Measurements from ENCODE around the gene TSPAN4. TPM values are rescaled to one million over a fixed set of nuclear protein-coding genes. Genes with fewer than 3 reads are reported as not detected.

TSPAN4 gene
- total RNA-seq, 4 donors from 2014 or later = 81.4 to 156 (median 129) TPM

DNA sequence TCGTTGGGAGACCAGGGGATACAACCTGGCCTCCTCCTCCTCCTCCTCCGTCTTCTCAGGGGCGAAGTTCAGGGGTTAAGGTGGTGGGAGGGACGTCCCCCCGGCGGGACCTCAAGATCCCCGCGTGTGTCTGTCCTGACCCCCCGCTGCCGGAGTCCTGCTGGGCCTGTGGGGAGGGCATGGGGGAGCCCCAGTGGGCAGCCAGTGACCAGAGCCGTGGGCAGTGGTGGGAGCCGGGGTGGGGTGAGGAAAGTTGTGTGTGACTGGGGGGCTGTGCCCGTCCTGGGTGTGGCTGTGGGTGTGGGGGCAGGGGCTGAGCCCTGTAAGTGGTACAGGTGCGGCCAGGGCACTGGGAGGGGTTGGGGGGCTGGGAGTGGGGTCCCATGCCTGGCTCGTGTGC, 10.1 kb downstream of the TSPAN4 start:
- Histone ChIP-seq H3K4me1 (peaks cover 42 to 89% (median 72%) of the 10 kb centered on the region in 4 donors), H3K27me3 (peaks cover 0 to 15% (median 5%) of the 10 kb centered on the region in 4 donors), H3K4me3 (no peak overlapping the region), H3K9me3 (no peaks in the 10 kb centered on the region), H3K36me3 (peaks cover 0 to 50% (median 14%) of the 10 kb centered on the region in 4 donors), H3K27ac (replicated peaks in 1 of 4) (peak overlapping the region in 1 of 4 donors; percentile 11)
- intact Hi-C loops (cut with DNase I) = no loop called here
- TF ChIP-seq POLR2AphosphoS5 (IDR thresholded peaks at IDR 0.05) (no peak), EP300 (IDR thresholded peaks at IDR 0.05) (no peak), POLR2A (IDR thresholded peaks at IDR 0.05; ENCODE audit: low read depth) (no peak)
- TF ChIP-seq, protein P1, sequence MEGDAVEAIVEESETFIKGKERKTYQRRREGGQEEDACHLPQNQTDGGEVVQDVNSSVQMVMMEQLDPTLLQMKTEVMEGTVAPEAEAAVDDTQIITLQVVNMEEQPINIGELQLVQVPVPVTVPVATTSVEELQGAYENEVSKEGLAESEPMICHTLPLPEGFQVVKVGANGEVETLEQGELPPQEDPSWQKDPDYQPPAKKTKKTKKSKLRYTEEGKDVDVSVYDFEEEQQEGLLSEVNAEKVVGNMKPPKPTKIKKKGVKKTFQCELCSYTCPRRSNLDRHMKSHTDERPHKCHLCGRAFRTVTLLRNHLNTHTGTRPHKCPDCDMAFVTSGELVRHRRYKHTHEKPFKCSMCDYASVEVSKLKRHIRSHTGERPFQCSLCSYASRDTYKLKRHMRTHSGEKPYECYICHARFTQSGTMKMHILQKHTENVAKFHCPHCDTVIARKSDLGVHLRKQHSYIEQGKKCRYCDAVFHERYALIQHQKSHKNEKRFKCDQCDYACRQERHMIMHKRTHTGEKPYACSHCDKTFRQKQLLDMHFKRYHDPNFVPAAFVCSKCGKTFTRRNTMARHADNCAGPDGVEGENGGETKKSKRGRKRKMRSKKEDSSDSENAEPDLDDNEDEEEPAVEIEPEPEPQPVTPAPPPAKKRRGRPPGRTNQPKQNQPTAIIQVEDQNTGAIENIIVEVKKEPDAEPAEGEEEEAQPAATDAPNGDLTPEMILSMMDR (IDR thresholded peaks at IDR 0.05) = no peak
- DNase-seq (ENCODE audit: extremely low spot score) = no peak
- WGBS = 61% methylated on average over 2 of the region's 15 CpGs

DNA sequence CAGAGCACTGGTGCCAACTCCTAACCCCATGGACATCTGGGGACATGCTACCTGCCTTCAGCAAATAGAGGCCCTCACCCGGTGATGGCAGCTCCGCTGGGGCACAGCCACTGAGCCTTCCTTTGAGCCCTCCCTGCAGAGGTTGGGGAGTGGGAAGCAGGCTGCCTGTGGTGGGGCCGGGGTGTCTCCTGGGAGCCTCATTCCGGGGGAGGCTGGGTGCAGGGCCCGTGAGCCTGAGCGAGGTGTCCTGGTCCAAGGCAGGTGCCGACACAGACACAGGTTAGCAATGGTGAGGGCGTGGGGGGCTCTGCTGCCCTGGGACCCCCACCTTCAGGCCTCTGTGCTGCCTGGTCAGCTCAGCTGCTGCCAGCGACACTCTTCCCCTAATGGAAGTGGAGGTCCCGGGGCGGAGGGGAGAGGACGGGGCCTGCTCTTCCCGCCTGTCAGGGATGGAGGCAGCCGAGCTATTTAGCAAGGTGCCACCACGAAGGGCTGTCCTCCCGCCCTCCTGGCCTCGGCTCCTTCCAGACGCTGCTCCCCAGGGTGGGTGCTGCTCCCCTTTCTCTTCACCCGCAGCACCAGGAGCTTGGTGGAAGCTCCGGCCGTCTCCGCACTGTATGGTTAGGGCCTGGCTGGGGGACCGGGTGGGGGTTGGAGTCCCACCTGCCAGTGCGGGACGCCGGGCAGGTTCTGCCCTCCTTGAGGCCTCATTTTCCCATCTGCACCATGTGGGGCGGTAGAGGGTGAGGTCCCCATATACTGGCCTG, 11.2 kb downstream of the TSPAN4 start:
- H3K9me3 ChIP-seq = no peaks in the 10 kb centered on the region
- H3K4me1 ChIP-seq = peaks cover 31 to 89% (median 66%) of the 10 kb centered on the region in 4 donors
- H3K36me3 ChIP-seq = peaks cover 0 to 51% (median 13%) of the 10 kb centered on the region in 4 donors
- peak overlapping the region in 1 of 4 donors; percentile 11 for H3K27ac ChIP-seq (replicated peaks in 1 of 4)
- intact Hi-C loops (cut with DNase I) = no loop called here
- H3K27me3 ChIP-seq = peaks cover 0 to 6% (median 3%) of the 10 kb centered on the region in 4 donors
- DNase-seq (ENCODE audit: extremely low spot score) = no peak
- TF ChIP-seq POLR2A (IDR thresholded peaks at IDR 0.05; ENCODE audit: low read depth) (no peak), EP300 (IDR thresholded peaks at IDR 0.05) (no peak), POLR2AphosphoS5 (IDR thresholded peaks at IDR 0.05) (no peak)
- TF ChIP-seq, protein P1 (IDR thresholded peaks at IDR 0.05) = no peak
- H3K4me3 ChIP-seq = no peak overlapping the region
- WGBS = 91% methylated on average over 14 of the region's 27 CpGs

GRCh38 chr11:854601-855329, 12.1 kb downstream of the TSPAN4 start:
- intact Hi-C loops (cut with DNase I) = no loop called here
- TF ChIP-seq POLR2A (IDR thresholded peaks at IDR 0.05; ENCODE audit: low read depth) (no peak), EP300 (IDR thresholded peaks at IDR 0.05) (no peak), POLR2AphosphoS5 (IDR thresholded peaks at IDR 0.05) (no peak)
- TF ChIP-seq, protein P1 (IDR thresholded peaks at IDR 0.05) = no peak
- H3K4me3 ChIP-seq = no peak overlapping the region
- H3K36me3 ChIP-seq = peaks cover 0 to 51% (median 13%) of the 10 kb centered on the region in 4 donors
- no peak for DNase-seq (ENCODE audit: extremely low spot score)
- WGBS = 88% methylated on average over 18 of the region's 20 CpGs
- H3K27me3 ChIP-seq = no peaks in the 10 kb centered on the region
- H3K9me3 ChIP-seq = no peaks in the 10 kb centered on the region
- H3K4me1 ChIP-seq = peaks cover 30 to 91% (median 68%) of the 10 kb centered on the region in 4 donors
- no peak overlapping the region for H3K27ac ChIP-seq (replicated peaks in 1 of 4)

DNA sequence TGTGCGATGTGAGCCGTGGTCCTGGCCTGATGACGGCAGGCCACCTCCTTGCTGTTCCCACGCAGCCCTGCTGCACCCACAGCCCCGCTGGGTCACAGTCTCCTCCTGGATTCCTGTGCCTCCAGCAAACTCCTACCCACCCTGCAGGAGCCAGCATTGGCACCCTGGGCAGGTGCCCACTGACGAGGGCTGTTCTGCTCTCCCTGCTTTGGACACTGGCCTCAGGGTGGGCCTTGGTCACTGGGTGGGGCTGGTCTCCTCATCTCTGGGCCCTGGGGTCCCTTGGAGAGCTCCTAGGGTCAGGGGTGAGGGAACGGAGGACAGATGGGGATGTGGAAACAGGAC, 12.7 kb downstream of the TSPAN4 start:
- no peak for TF ChIP-seq POLR2A (IDR thresholded peaks at IDR 0.05; ENCODE audit: low read depth)
- TF ChIP-seq EP300 (IDR thresholded peaks at IDR 0.05) = no peak
- no peak for TF ChIP-seq POLR2AphosphoS5 (IDR thresholded peaks at IDR 0.05)
- TF ChIP-seq, protein P1 (IDR thresholded peaks at IDR 0.05) = no peak
- Histone ChIP-seq H3K4me1 (peaks cover 31 to 92% (median 68%) of the 10 kb centered on the region in 4 donors), H3K36me3 (peaks cover 0 to 48% (median 14%) of the 10 kb centered on the region in 4 donors), H3K27ac (replicated peaks in 1 of 4) (no peak overlapping the region), H3K9me3 (no peaks in the 10 kb centered on the region), H3K4me3 (no peak overlapping the region), H3K27me3 (no peaks in the 10 kb centered on the region)
- DNase-seq (ENCODE audit: extremely low spot score) = no peak
- intact Hi-C loops (cut with DNase I) = no loop called here
- WGBS = 91% methylated on average over 7 of the region's 7 CpGs

Measured in esophagus muscularis mucosa (tissue), 4 donors.